Nephron progenitor cell (in vitro differentiated cells): ENCODE data around the gene GPR153.

Source experiments
- DNase-seq: peaks from one replicate; pipeline ENCODE4 v3.0.0; 2021
- H3K27ac Mint-ChIP-seq: 2 replicates; pipeline ENCODE4 v1.8.0; 2021; ENCODE audit warnings: mild to moderate bottlenecking, moderate library complexity, mixed read lengths
- H3K27me3 Mint-ChIP-seq: 2 replicates; pipeline ENCODE4 v1.8.0; 2021; ENCODE audit warnings: mild to moderate bottlenecking, low read depth, mixed read lengths; ENCODE audit not compliant: poor library complexity
- H3K36me3 Mint-ChIP-seq: 2 replicates; pipeline ENCODE4 v1.8.0; 2021; ENCODE audit warnings: low read depth, mixed read lengths
- H3K4me1 Mint-ChIP-seq: 2 replicates; pipeline ENCODE4 v1.8.0; 2021; ENCODE audit warnings: mixed read lengths
- H3K4me3 Mint-ChIP-seq: 2 replicates; pipeline ENCODE4 v1.8.0; 2021; ENCODE audit warnings: mild to moderate bottlenecking, moderate library complexity, mixed read lengths
- H3K9me3 Mint-ChIP-seq: 2 replicates; pipeline ENCODE4 v1.8.0; 2021; ENCODE audit warnings: mild to moderate bottlenecking, moderate library complexity, mixed read lengths
- CTCF ChIP-seq: fragments of 200-600 bp; sonication (generic); IDR thresholded peaks from 2 replicates; pipeline ENCODE4 v1.5.0; 2021; ENCODE audit warnings: antibody characterized with exemption

GPR153 gene

GRCh38 chr1:6265151-6265550, 4.3 kb upstream of the GPR153 start:
- no peaks in the 10 kb centered on the region for H3K36me3 Mint-ChIP-seq
- peaks cover 15% of the 10 kb centered on the region for H3K27me3 Mint-ChIP-seq
- TF ChIP-seq CTCF, result no peak

GRCh38 chr1:6263716-6264115, 2.8 kb upstream of the GPR153 start:
- no peak for DNase-seq
- Mint-ChIP-seq H3K36me3 (no peaks in the 10 kb centered on the region), H3K9me3 (no peaks in the 10 kb centered on the region), H3K27ac (no peak overlapping the region), H3K4me1 (peaks cover 74% of the 10 kb centered on the region), H3K4me3 (no peak overlapping the region), H3K27me3 (peaks cover 28% of the 10 kb centered on the region)
- no peak for TF ChIP-seq CTCF

More at GRCh38 chr1:6265151-6265550, 4.3 kb upstream of the GPR153 start:
- no peak overlapping the region for H3K4me3 Mint-ChIP-seq
- peaks cover 81% of the 10 kb centered on the region for H3K4me1 Mint-ChIP-seq
- H3K9me3 Mint-ChIP-seq, result no peaks in the 10 kb centered on the region
- H3K27ac Mint-ChIP-seq, result no peak overlapping the region
- DNase-seq, result no peak

GRCh38 chr1:6262555-6263420, 1.9 kb upstream of the GPR153 start:
- no peak for TF ChIP-seq CTCF
- Mint-ChIP-seq H3K9me3 (no peaks in the 10 kb centered on the region), H3K27ac (no peak overlapping the region), H3K27me3 (peaks cover 37% of the 10 kb centered on the region), H3K4me1 (peaks cover 65% of the 10 kb centered on the region), H3K36me3 (no peaks in the 10 kb centered on the region), H3K4me3 (no peak overlapping the region)
- DNase-seq, result peak; percentile 45

GRCh38 chr1:6261615-6261995, 707 bp upstream of the GPR153 start:
- H3K4me3 Mint-ChIP-seq, result peak overlapping the region; percentile 74

GRCh38 chr1:6260433-6260934, 414 bp downstream of the GPR153 start:
- Mint-ChIP-seq H3K27ac (no peak overlapping the region), H3K4me3 (no peak overlapping the region), H3K9me3 (no peaks in the 10 kb centered on the region), H3K4me1 (peaks cover 47% of the 10 kb centered on the region), H3K27me3 (peaks cover 52% of the 10 kb centered on the region), H3K36me3 (no peaks in the 10 kb centered on the region)
- TF ChIP-seq CTCF, result no peak
- DNase-seq, result peak; percentile 57

More at GRCh38 chr1:6261615-6261995, 707 bp upstream of the GPR153 start:
- no peak for TF ChIP-seq CTCF
- Mint-ChIP-seq H3K27ac (no peak overlapping the region), H3K27me3 (peaks cover 46% of the 10 kb centered on the region), H3K9me3 (no peaks in the 10 kb centered on the region), H3K4me1 (peaks cover 56% of the 10 kb centered on the region), H3K36me3 (no peaks in the 10 kb centered on the region)
- DNase-seq, result peak; percentile 60
